ENCODE results near the gene JADE2. TPM values are rescaled to one million over a fixed set of nuclear protein-coding genes. Genes with fewer than 3 reads are reported as not detected.

Gene JADE2
- total RNA-seq, 2 donors from 2014 or later: 28.0 to 41.0 TPM

GRCh38 chr5:134519989-134520388, 5.5 kb upstream of the JADE2 start:
- Histone ChIP-seq H3K36me3 (replicated peaks in 1 of 2; ENCODE audit: insufficient read depth in 1 of 2, low read depth in 2 of 2) (no peaks in the 10 kb centered on the region), H3K27me3 (no peaks in the 10 kb centered on the region), H3K9me3 (no peaks in the 10 kb centered on the region), H3K4me3 (no peak overlapping the region), H3K4me1 (peaks cover 30% of the 10 kb centered on the region), H3K27ac (no peak overlapping the region)
- intact Hi-C loops (cut with DNase I): loop anchor here (10.0 kb wide), 1 partner anchor 105 kb away; the partner anchor contains the start of gene CDKN2AIPNL
- DNase-seq: no peak
- no peak for TF ChIP-seq CTCF (IDR thresholded peaks at IDR 0.05)
- TF ChIP-seq POLR2A (IDR thresholded peaks at IDR 0.05): no peak
- ATAC-seq: no peak
- WGBS, 2 donors: 54 to 58% methylated on average over 2 of the region's 2 CpGs

GRCh38 chr5:134521841-134522240, 3.6 kb upstream of the JADE2 start:
- H3K4me3 ChIP-seq: no peak overlapping the region
- H3K27me3 ChIP-seq: no peaks in the 10 kb centered on the region
- H3K27ac ChIP-seq: peak overlapping the region in 2 of 4 donors; percentile 96 to 100
- ATAC-seq (no peak), DNase-seq (no peak)
- H3K36me3 ChIP-seq (replicated peaks in 1 of 2; ENCODE audit: insufficient read depth in 1 of 2, low read depth in 2 of 2): no peaks in the 10 kb centered on the region
- no peak for TF ChIP-seq POLR2A (IDR thresholded peaks at IDR 0.05)
- TF ChIP-seq CTCF (IDR thresholded peaks at IDR 0.05): no peak
- WGBS, 2 donors: 55 to 65% methylated on average over 3 of the region's 3 CpGs
- no peaks in the 10 kb centered on the region for H3K9me3 ChIP-seq
- H3K4me1 ChIP-seq: peaks cover 30% of the 10 kb centered on the region
- intact Hi-C loops (cut with DNase I): no loop called here

GRCh38 chr5:134523543-134524271, 1.8 kb upstream of the JADE2 start:
- intact Hi-C loops (cut with DNase I): no loop called here
- H3K9me3 ChIP-seq: no peaks in the 10 kb centered on the region
- 16 to 17% methylated on average over 10 to 13 of the region's 13 CpGs for WGBS, 2 donors
- DNase-seq: no peak
- H3K4me1 ChIP-seq: peaks cover 42% of the 10 kb centered on the region
- H3K4me3 ChIP-seq: peak overlapping the region in 1 of 2 donors; percentile 94
- H3K27me3 ChIP-seq: no peaks in the 10 kb centered on the region
- TF ChIP-seq POLR2A (IDR thresholded peaks at IDR 0.05): no peak
- TF ChIP-seq CTCF (IDR thresholded peaks at IDR 0.05): no peak
- ATAC-seq: no peak
- peak overlapping the region; percentile 96 to 100 (median 98) for H3K27ac ChIP-seq
- H3K36me3 ChIP-seq (replicated peaks in 1 of 2; ENCODE audit: insufficient read depth in 1 of 2, low read depth in 2 of 2): no peaks in the 10 kb centered on the region

GRCh38 chr5:134524272-134524825, 1.1 kb upstream of the JADE2 start:
- intact Hi-C loops (cut with DNase I): no loop called here
- TF ChIP-seq POLR2A (IDR thresholded peaks at IDR 0.05): peak; percentile 86 to 89 (median 88)
- TF ChIP-seq CTCF (IDR thresholded peaks at IDR 0.05): no peak
- no peaks in the 10 kb centered on the region for H3K36me3 ChIP-seq (replicated peaks in 1 of 2; ENCODE audit: insufficient read depth in 1 of 2, low read depth in 2 of 2)
- WGBS, 2 donors: 0% methylated on average over 14 to 35 of the region's 40 CpGs
- peaks cover 48% of the 10 kb centered on the region for H3K4me1 ChIP-seq
- DNase-seq (peak; percentile 91 to 94 (median 94)), ATAC-seq (peak; percentile 62)
- peak overlapping the region; percentile 79 to 94 for H3K4me3 ChIP-seq
- H3K27me3 ChIP-seq: no peaks in the 10 kb centered on the region
- peak overlapping the region; percentile 96 to 100 (median 98) for H3K27ac ChIP-seq
- H3K9me3 ChIP-seq: no peaks in the 10 kb centered on the region
